HEK293 (cell line): ENCODE results near the gene ANTKMT.

Experiments used
- ZNF561 ChIP-seq: fragments of 450-650 bp; IDR thresholded peaks from 2 replicates; pipeline ENCODE4 v1.5.1; 2018; ENCODE audit warnings: missing biosample characterization, missing genetic modification characterization, borderline replicate concordance
- ZNF571 ChIP-seq: fragments of 450-650 bp; formaldehyde crosslinking; IDR thresholded peaks from 2 replicates; pipeline ENCODE4 v1.5.0; 2017; ENCODE audit warnings: missing biosample characterization, missing genetic modification characterization
- ZNF580 ChIP-seq: fragments of 450-650 bp; formaldehyde crosslinking; IDR thresholded peaks from 2 replicates; pipeline ENCODE4 v1.5.1; 2016; ENCODE audit warnings: missing biosample characterization, missing genetic modification characterization
- ZNF837 ChIP-seq: fragments of 450-650 bp; formaldehyde crosslinking; IDR thresholded peaks from 2 replicates; pipeline ENCODE4 v1.5.1; 2016; ENCODE audit warnings: missing biosample characterization, missing genetic modification characterization
- TF ChIP-seq, protein P1 (sequence below): fragments of 450-650 bp; formaldehyde crosslinking; IDR thresholded peaks from 2 replicates; pipeline ENCODE4 v1.5.1; 2017; ENCODE audit warnings: missing biosample characterization, missing genetic modification characterization
- TF ChIP-seq, protein P2 (sequence below): fragments of 450-650 bp; formaldehyde crosslinking; IDR thresholded peaks from 2 replicates; pipeline ENCODE4 v1.5.1; 2016; ENCODE audit warnings: missing biosample characterization, missing genetic modification characterization
- TF ChIP-seq, protein P3 (sequence below): fragments of 450-650 bp; formaldehyde crosslinking; IDR thresholded peaks from 2 replicates; pipeline ENCODE4 v1.5.1; 2017; ENCODE audit warnings: missing biosample characterization, mild to moderate bottlenecking, missing genetic modification characterization, moderate library complexity

DNA sequence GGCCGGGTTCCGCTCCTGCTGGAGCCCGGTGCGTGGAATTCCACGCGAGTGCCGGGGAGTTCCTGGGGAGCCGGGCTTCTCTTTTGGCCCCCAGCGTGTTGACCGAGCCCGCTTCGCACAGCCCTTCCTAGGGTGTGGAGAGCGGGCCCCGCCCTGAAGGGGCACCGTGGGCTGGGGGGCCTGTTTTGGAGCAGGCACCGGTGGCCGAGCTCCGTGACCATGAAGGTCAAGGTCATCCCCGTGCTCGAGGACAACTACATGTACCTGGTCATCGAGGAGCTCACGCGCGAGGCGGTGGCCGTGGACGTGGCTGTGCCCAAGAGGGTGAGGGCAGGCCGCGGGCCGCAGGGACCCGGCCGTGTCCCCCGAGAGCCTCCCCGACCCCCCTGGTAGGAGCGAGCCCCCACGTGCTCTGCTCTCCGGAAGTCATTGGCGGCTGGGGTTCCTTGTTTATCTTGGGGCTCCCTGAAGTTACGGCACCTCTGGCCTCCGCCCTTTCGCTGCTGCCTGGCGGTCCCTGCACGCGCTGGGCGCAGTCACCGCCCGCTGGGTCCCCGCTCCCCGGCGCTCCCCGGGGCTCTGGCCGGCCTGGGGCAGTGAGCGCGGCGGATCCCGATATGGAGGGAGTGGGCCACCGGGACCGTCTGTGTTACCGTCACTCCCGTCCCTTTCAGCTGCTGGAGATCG is 6.5 kb downstream of the ANTKMT start:
- TF ChIP-seq ZNF580 (tag by site-specific recombination) (0 out of 2 replicates have a peak, but pooled peaks have one; percentile 21), ZNF571 (tag by site-specific recombination) (no peak), ZNF837 (tag by site-specific recombination) (0 out of 2 replicates have a peak, but pooled peaks have one; percentile 71), ZNF561 (no peak)
- TF ChIP-seq, protein P1, sequence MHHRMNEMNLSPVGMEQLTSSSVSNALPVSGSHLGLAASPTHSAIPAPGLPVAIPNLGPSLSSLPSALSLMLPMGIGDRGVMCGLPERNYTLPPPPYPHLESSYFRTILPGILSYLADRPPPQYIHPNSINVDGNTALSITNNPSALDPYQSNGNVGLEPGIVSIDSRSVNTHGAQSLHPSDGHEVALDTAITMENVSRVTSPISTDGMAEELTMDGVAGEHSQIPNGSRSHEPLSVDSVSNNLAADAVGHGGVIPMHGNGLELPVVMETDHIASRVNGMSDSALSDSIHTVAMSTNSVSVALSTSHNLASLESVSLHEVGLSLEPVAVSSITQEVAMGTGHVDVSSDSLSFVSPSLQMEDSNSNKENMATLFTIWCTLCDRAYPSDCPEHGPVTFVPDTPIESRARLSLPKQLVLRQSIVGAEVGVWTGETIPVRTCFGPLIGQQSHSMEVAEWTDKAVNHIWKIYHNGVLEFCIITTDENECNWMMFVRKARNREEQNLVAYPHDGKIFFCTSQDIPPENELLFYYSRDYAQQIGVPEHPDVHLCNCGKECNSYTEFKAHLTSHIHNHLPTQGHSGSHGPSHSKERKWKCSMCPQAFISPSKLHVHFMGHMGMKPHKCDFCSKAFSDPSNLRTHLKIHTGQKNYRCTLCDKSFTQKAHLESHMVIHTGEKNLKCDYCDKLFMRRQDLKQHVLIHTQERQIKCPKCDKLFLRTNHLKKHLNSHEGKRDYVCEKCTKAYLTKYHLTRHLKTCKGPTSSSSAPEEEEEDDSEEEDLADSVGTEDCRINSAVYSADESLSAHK (tag by site-specific recombination): no peak
- TF ChIP-seq, protein P2, sequence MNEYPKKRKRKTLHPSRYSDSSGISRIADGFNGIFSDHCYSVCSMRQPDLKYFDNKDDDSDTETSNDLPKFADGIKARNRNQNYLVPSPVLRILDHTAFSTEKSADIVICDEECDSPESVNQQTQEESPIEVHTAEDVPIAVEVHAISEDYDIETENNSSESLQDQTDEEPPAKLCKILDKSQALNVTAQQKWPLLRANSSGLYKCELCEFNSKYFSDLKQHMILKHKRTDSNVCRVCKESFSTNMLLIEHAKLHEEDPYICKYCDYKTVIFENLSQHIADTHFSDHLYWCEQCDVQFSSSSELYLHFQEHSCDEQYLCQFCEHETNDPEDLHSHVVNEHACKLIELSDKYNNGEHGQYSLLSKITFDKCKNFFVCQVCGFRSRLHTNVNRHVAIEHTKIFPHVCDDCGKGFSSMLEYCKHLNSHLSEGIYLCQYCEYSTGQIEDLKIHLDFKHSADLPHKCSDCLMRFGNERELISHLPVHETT (tag by site-specific recombination): no peak
- TF ChIP-seq, protein P3, sequence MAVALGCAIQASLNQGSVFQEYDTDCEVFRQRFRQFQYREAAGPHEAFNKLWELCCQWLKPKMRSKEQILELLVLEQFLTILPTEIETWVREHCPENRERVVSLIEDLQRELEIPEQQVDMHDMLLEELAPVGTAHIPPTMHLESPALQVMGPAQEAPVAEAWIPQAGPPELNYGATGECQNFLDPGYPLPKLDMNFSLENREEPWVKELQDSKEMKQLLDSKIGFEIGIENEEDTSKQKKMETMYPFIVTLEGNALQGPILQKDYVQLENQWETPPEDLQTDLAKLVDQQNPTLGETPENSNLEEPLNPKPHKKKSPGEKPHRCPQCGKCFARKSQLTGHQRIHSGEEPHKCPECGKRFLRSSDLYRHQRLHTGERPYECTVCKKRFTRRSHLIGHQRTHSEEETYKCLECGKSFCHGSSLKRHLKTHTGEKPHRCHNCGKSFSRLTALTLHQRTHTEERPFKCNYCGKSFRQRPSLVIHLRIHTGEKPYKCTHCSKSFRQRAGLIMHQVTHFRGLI (tag by site-specific recombination): no peak
